NCI-H345 treated with DMSO at 0.1 percent for 48 hours (cell line): ENCODE data around the gene GATAD2B.
"Not testable (repeated sequence)": the region's sequence is repeated elsewhere in the genome, so short reads cannot be mapped to it uniquely, and the experiment has no call there.

Experiments
- DNase-seq: peaks from one replicate; lab custom pipeline; 2025; ENCODE audit not compliant: unreplicated experiment; lab: John Stamatoyannopoulos, UW

GATAD2B gene

GRCh38 chr1:153767519-153767918, 155.3 kb downstream of the GATAD2B start:
- no peak for DNase-seq

DNA sequence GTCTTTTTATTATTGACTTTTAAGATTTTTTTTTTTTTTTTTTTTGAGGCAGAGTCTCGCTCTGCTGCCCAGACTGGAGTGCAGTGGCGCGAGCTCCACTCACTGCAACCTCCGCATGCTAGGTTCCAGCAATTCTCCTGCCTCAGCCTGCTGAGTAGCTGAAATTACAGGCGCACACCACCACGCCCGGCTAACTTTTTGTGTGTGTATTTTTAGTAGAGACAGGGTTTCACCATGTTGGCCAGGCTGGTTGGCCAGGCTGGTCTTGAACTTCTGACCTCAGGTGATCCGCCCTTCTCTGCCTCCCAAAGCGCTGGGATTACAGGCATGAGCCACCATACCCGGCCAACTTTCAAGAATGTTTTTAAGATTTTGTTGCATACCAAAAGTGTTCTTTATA, 156.1 kb downstream of the GATAD2B start:
- DNase-seq, result not testable (repeated sequence)

- no peak for DNase-seq
Measured at GRCh38 chr1:153764310-153764709, 158.5 kb downstream of the GATAD2B start.

DNA sequence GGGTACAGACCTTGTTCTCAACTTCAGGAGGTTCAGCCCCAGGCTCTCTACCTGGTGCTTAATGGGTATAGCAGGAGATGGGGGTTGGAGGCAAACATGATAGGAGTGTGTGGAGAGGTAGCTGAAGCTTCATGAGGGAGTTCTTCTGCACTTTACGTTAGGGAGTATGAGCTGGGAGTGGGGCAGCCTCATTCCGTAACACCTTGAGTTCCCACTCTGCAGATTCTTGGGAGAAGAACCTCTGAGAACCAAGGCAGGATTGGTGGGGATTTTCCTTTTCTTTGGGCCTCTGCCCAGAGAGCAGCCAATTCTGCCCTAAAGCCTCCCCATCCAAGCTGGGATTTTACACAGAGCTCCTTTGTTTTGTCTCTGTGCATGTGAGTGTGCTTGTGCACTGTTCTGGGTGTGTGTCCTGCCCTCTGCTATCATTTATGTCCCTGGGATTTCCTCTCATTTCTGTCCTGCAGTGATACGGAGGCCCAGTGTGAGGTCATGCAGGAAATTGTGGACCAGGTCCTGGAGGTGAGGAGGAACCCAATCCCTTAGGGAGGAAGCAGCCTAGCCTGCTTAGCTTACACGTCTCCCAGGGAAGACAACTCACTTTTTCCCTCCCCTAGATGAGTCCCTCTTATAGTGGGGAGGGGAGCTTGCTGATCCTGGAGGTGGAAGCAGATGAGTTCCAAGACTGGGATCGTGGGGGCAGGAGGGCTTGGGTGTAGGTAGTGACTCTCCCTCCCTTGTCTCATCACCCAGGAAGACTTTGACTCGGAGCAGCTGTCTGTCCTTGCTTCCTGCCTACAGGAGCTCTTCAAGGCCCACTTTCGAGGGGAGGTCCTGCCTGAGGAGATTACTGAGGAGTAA, 159.2 kb downstream of the GATAD2B start:
- DNase-seq, result no peak

GRCh38 chr1:153760440-153760839, 162.3 kb downstream of the GATAD2B start:
- DNase-seq, result no peak
